GM12878 (cell line): ENCODE results near the gene DDIT4. TPM values are rescaled to one million over a fixed set of nuclear protein-coding genes. Genes with fewer than 3 reads are reported as not detected.

Experiments used
- ATAC-seq: fragments of 200-7000 bp; cut with Tn5 transposase; 3 replicates; pipeline ENCODE4 v1.9.1; 2020; ENCODE audit warnings: mild to moderate bottlenecking, moderate library complexity
- BruUV-seq: library from RNA; stranded (reverse); fragments of 400-500 nt; replicated peaks from 2 replicates; lab custom pipeline; 2021; lab: Mats Ljungman, UMichigan
- CTCF ChIA-PET: fragments of 300-600 bp; sonication (Branson Sonifier 250); formaldehyde crosslinking; extraction: SDS; loops from one replicate; lab custom pipeline; 2021; ENCODE audit warnings: inconsistent platforms; lab: Yijun Ruan, JAX
- POLR2A ChIA-PET: fragments of 350-600 bp; formaldehyde crosslinking; extraction: SDS; loops from one replicate; lab custom pipeline; 2021; ENCODE audit warnings: inconsistent platforms; lab: Charles Lee
- RAD21 ChIA-PET: fragments of 300-600 bp; sonication (Branson Sonifier 250); formaldehyde crosslinking; loops from one replicate; lab custom pipeline; 2023; ENCODE audit warnings: antibody characterized with exemption; ENCODE audit not compliant: unreplicated experiment; lab: Charles Lee
- SMC1A ChIA-PET: fragments of 300-600 bp; sonication (Branson Sonifier 250); formaldehyde crosslinking; loops from one replicate; lab custom pipeline; 2023; ENCODE audit not compliant: unreplicated experiment, uncharacterized antibody; lab: Charles Lee
- DNase-seq: peaks from one replicate; pipeline ENCODE4 v3.0.0-alpha.2; 2011; ENCODE audit warnings: low read depth, low spot score
- FAIRE-seq: peaks from 3 replicates; lab custom pipeline; 2011; peaks lifted over from hg19 to GRCh38; lab: Jason Lieb, UNC
- H2AFZ ChIP-seq: 2 replicates; pipeline ENCODE4 v1.6.0; 2011; ENCODE audit warnings: low read depth, low read length, control low read depth; ENCODE audit not compliant: control insufficient read depth
- H3K27ac ChIP-seq: 2 replicates; pipeline ENCODE4 v1.5.1; 2011; ENCODE audit warnings: control low read depth; ENCODE audit not compliant: control insufficient read depth, insufficient read depth
- H3K27me3 ChIP-seq, 2 experiments: replicated peaks in 1 of 2; 2 replicates each; pipeline versions ENCODE4 v1.6.0 to v1.6.1; 2011; ENCODE audit warnings: low read length in 1 of 2; ENCODE audit not compliant: control insufficient read depth in 2 of 2, insufficient read depth in 2 of 2
- H3K36me3 ChIP-seq, 2 experiments: 2 replicates each; pipeline ENCODE4 v1.5.1; 2011; ENCODE audit warnings: low read length in 1 of 2; ENCODE audit not compliant: control insufficient read depth in 2 of 2, insufficient read depth in 2 of 2
- H3K4me1 ChIP-seq: 2 replicates; pipeline ENCODE4 v1.6.1; 2011; ENCODE audit warnings: mild to moderate bottlenecking, low read length, moderate library complexity, mixed read lengths; ENCODE audit not compliant: control insufficient read depth, insufficient read depth
- H3K4me2 ChIP-seq: 2 replicates; pipeline ENCODE4 v1.6.0; 2011; ENCODE audit warnings: control low read depth; ENCODE audit not compliant: control insufficient read depth, insufficient read depth
- H3K4me3 ChIP-seq: fragments of 200-600 bp; sonication (generic); 2 replicates; pipeline ENCODE4 v1.5.1; 2016
- H3K79me2 ChIP-seq: 2 replicates; pipeline ENCODE4 v1.6.0; 2011; ENCODE audit warnings: low read length; ENCODE audit not compliant: control insufficient read depth, insufficient read depth
- H3K9ac ChIP-seq: 2 replicates; pipeline ENCODE4 v1.8.0; 2011; ENCODE audit warnings: low read length, control low read depth, mixed read lengths; ENCODE audit not compliant: control insufficient read depth, insufficient read depth
- H3K9me3 ChIP-seq: replicated peaks from 3 replicates; pipeline ENCODE4 v1.5.1; 2011; ENCODE audit warnings: mild to moderate bottlenecking, low read length; ENCODE audit not compliant: control insufficient read depth, insufficient read depth
- H4K20me1 ChIP-seq: 2 replicates; pipeline ENCODE4 v1.6.0; 2011; ENCODE audit not compliant: control insufficient read depth, insufficient read depth
- BACH1 ChIP-seq: fragments of 450-650 bp; IDR thresholded peaks from 2 replicates; pipeline ENCODE4 v1.6.1; 2017; ENCODE audit warnings: mild to moderate bottlenecking, borderline replicate concordance
- CHD1 ChIP-seq: IDR thresholded peaks from 2 replicates; pipeline ENCODE4 v1.6.1; 2012; ENCODE audit warnings: low read depth, low read length, improper control_type of control experiment
- E2F4 ChIP-seq: IDR thresholded peaks from 2 replicates; pipeline ENCODE4 v1.6.1; 2012; ENCODE audit warnings: low read depth, low read length, improper control_type of control experiment
- FOXK2 ChIP-seq: fragments of 450-650 bp; IDR thresholded peaks from 2 replicates; pipeline ENCODE4 v1.6.1; 2017; ENCODE audit warnings: mild to moderate bottlenecking, moderate library complexity
- HCFC1 ChIP-seq: fragments of 150-350 bp; IDR thresholded peaks from 2 replicates; pipeline ENCODE4 v1.6.1; 2014; ENCODE audit warnings: low read length
- HDGF ChIP-seq: fragments of 450-650 bp; IDR thresholded peaks from 2 replicates; pipeline ENCODE4 v1.6.1; 2016; ENCODE audit warnings: antibody characterized with exemption
- IRF5 ChIP-seq: fragments of 450-650 bp; IDR thresholded peaks from 2 replicates; pipeline ENCODE4 v1.6.1; 2017; ENCODE audit warnings: borderline replicate concordance
- PBX3 ChIP-seq: IDR thresholded peaks from 2 replicates; pipeline ENCODE4 v1.6.1; 2011; ENCODE audit warnings: mild to moderate bottlenecking, low read depth, low read length, moderate library complexity; ENCODE audit not compliant: insufficient replicate concordance
- SPI1 ChIP-seq: IDR thresholded peaks from 2 replicates; pipeline ENCODE4 v1.6.1; 2011; ENCODE audit warnings: low read depth, mild to moderate bottlenecking, low read length, moderate library complexity, borderline replicate concordance; ENCODE audit not compliant: insufficient read depth
- TAF1 ChIP-seq: IDR thresholded peaks from 2 replicates; pipeline ENCODE4 v1.6.1; 2011; ENCODE audit warnings: mild to moderate bottlenecking, low read depth, low read length, borderline replicate concordance
- USF2 ChIP-seq: IDR thresholded peaks from 2 replicates; pipeline ENCODE4 v1.6.1; 2011; ENCODE audit warnings: low read depth, low read length, improper control_type of control experiment, borderline replicate concordance
- WRNIP1 ChIP-seq: IDR thresholded peaks from 2 replicates; pipeline ENCODE4 v1.6.1; 2011; ENCODE audit warnings: low read depth, low read length, improper control_type of control experiment, borderline replicate concordance
- YY1 ChIP-seq: IDR thresholded peaks from 2 replicates; pipeline ENCODE4 v1.6.1; 2011; ENCODE audit warnings: low read depth, mild to moderate bottlenecking, low read length
- ZBED1 ChIP-seq: IDR thresholded peaks from 2 replicates; pipeline ENCODE4 v1.6.1; 2016; ENCODE audit warnings: borderline replicate concordance
- ZNF207 ChIP-seq: fragments of 450-650 bp; IDR thresholded peaks from 2 replicates; pipeline ENCODE4 v1.6.1; 2014; ENCODE audit warnings: antibody characterized with exemption, mild to moderate bottlenecking, borderline replicate concordance
- WGBS: methylation state at CpG from one replicate; pipeline ENCODE4 v1.1.6; 2016; ENCODE audit warnings: low lambda C conversion rate; ENCODE audit not compliant: insufficient replicate concordance, insufficient coverage; ENCODE audit errors: missing lambda C conversion rate; 5-methylcytosine and 5-hydroxymethylcytosine counted together
- in situ Hi-C: fragments of 300-500 bp; cut with MboI; formaldehyde crosslinking; loops from 9 replicates; pipeline ENCODE4 v1.14.3; 2018; ENCODE audit warnings: mixed read lengths
- intact Hi-C: fragments of 100-400 bp; cut with micrococcal nuclease; formaldehyde crosslinking; loops from one replicate; pipeline ENCODE4 v1.14.2; 2022; ENCODE audit not compliant: unreplicated experiment
- polyA plus RNA-seq, 11 experiments: library from polyadenylated mRNA; depleted of rRNA in 4 of 11; unstranded in 6 of 11; stranded (reverse) in 5 of 11; fragments of >200 nt; fragmentation: Nextera tagmentation in 4 of 11; fragmentation: Illumina TruSeq in 1 of 11; extraction: Ambion mirVana in 4 of 11; extraction: Trizol in 1 of 11; gene quantifications; 1 replicate in 1 of 11; 2 replicates in 10 of 11; pipeline versions ENCODE4 v1.2.1 to v1.2.3, GENCODE V29; 2011 to 2016; ENCODE audit warnings: inconsistent platforms in 2 of 11, missing spikeins in 2 of 11, low read depth in 1 of 11
- total RNA-seq, 4 experiments: library from RNA; depleted of rRNA in 3 of 4; stranded (reverse); fragments of >200 nt in 3 of 4; fragmentation: Illumina TruSeq in 1 of 4; extraction: Trizol in 1 of 4; gene quantifications; 2 replicates each; pipeline versions ENCODE4 v1.2.1 to v1.2.3, GENCODE V29; 2013 to 2021

The DDIT4 gene
- total and polyA plus RNA-seq, 10 of the 15 experiments (the other 5 are each of a cell fraction or from before 2014, with no cell fraction given): 2.1 to 277 (median 183) TPM

- no peak for TF ChIP-seq USF2
- TF ChIP-seq SPI1: no peak
Measured at GRCh38 chr10:72234560-72235095, 39.1 kb upstream of the DDIT4 start (continued).

GRCh38 chr10:72235544-72236279, 38.0 kb upstream of the DDIT4 start:
- ChIA-PET SMC1A (interaction anchor here (0.6 to 2.1 kb wide), 8 partner anchors 10 to 365 kb away, joined by 3 to 10 read pairs (median 3); partner anchors contain the start of gene ANAPC16), POLR2A (interaction anchor here (0.6 to 3.0 kb wide), 4 partner anchors 10 to 1224 kb away, joined by 3 to 10 read pairs (median 5); no protein-coding TSS in a partner anchor), CTCF (interaction anchor here (1.2 to 3.4 kb wide), 4 partner anchors 10 to 187 kb away, joined by 4 to 10 read pairs (median 5); no protein-coding TSS in a partner anchor), RAD21 (interaction anchor here (1.6 kb wide), 1 partner anchor 12 kb away, joined by 6 read pairs; no protein-coding TSS in a partner anchor)
- peaks cover 0 to 16% of the 10 kb centered on the region in 2 experiments; a peak in 2 of 4 replicates for H3K36me3 ChIP-seq
- H3K27me3 ChIP-seq: no peaks in the 10 kb centered on the region
- ATAC-seq (no peak), DNase-seq (no peak), FAIRE-seq (no peak)
- BruUV-seq: no TSS peak
- H4K20me1 ChIP-seq: no peaks in the 10 kb centered on the region
- 87% methylated on average over 6 of the region's 6 CpGs for WGBS
- no peak overlapping the region for H3K9ac ChIP-seq
- in situ Hi-C loops: no loop called here
- no peaks in the 10 kb centered on the region for H3K79me2 ChIP-seq
- intact Hi-C loops: no loop called here
- peaks cover 13% of the 10 kb centered on the region for H3K4me1 ChIP-seq
- H3K4me3 ChIP-seq: no peak overlapping the region
- H2AFZ ChIP-seq: no peak overlapping the region
- H3K9me3 ChIP-seq: no peaks in the 10 kb centered on the region
- no peak overlapping the region for H3K4me2 ChIP-seq
- no peak overlapping the region for H3K27ac ChIP-seq
- no peak for TF ChIP-seq ZBED1
- TF ChIP-seq TAF1: no peak
- TF ChIP-seq E2F4: no peak
- TF ChIP-seq HDGF: no peak
- no peak for TF ChIP-seq WRNIP1
- TF ChIP-seq CHD1: no peak
- no peak for TF ChIP-seq YY1
- no peak for TF ChIP-seq USF2
- TF ChIP-seq HCFC1: no peak
- TF ChIP-seq FOXK2: no peak
- no peak for TF ChIP-seq IRF5
- TF ChIP-seq BACH1: no peak
- TF ChIP-seq ZNF207: no peak
- TF ChIP-seq PBX3: no peak
